ENCODE measurements around the gene ZGRF1. TPM values are rescaled to one million over a fixed set of nuclear protein-coding genes. Genes with fewer than 3 reads are reported as not detected.
A peak's percentile ranks its signal among the peaks of the same experiment; 100 is the strongest.
"Not testable (repeated sequence)": the region's sequence is repeated elsewhere in the genome, so short reads cannot be mapped to it uniquely, and the experiment has no call there.

The ZGRF1 gene
- total RNA-seq, 1 donor from 2014 or later = 7.1 TPM

GRCh38 chr4:112642526-112642925 is 5.8 kb upstream of the ZGRF1 start:
- no peak for DNase-seq (ENCODE audit: low read depth)
- TF ChIP-seq CTCF (conservative IDR thresholded peaks at IDR 0.05; ENCODE audit: low read depth, low read length) = no peak
- no peak overlapping the region for H3K4me3 ChIP-seq (ENCODE audit: low read depth, low read length)

GRCh38 chr4:112637552-112637866 is 800 bp upstream of the ZGRF1 start:
- H3K4me3 ChIP-seq (ENCODE audit: low read depth, low read length) = peak overlapping the region; percentile 69
- no peak for DNase-seq (ENCODE audit: low read depth)
- TF ChIP-seq CTCF (conservative IDR thresholded peaks at IDR 0.05; ENCODE audit: low read depth, low read length) = no peak

- peak; percentile 60 for TF ChIP-seq CTCF (conservative IDR thresholded peaks at IDR 0.05; ENCODE audit: low read depth, low read length)
- no peak overlapping the region for H3K4me3 ChIP-seq (ENCODE audit: low read depth, low read length)
- no peak for DNase-seq (ENCODE audit: low read depth)
Measured at GRCh38 chr4:112633477-112634235, 3.1 kb downstream of the ZGRF1 start.

- no peak for DNase-seq (ENCODE audit: low read depth)
- H3K4me3 ChIP-seq (ENCODE audit: low read depth, low read length) = no peak overlapping the region
- TF ChIP-seq CTCF (conservative IDR thresholded peaks at IDR 0.05; ENCODE audit: low read depth, low read length) = no peak
Measured at GRCh38 chr4:112626228-112626627, 10.5 kb downstream of the ZGRF1 start.

- no peak overlapping the region for H3K4me3 ChIP-seq (ENCODE audit: low read depth, low read length)
- no peak for DNase-seq (ENCODE audit: low read depth)
Measured at GRCh38 chr4:112616984-112617383, 19.7 kb downstream of the ZGRF1 start.

GRCh38 chr4:112612814-112613213 is 23.9 kb downstream of the ZGRF1 start:
- H3K4me3 ChIP-seq (ENCODE audit: low read depth, low read length); DNase-seq (ENCODE audit: low read depth): not testable (repeated sequence)

More at GRCh38 chr4:112616984-112617383, 19.7 kb downstream of the ZGRF1 start:
- TF ChIP-seq CTCF (conservative IDR thresholded peaks at IDR 0.05; ENCODE audit: low read depth, low read length) = no peak

- TF ChIP-seq CTCF (conservative IDR thresholded peaks at IDR 0.05; ENCODE audit: low read depth, low read length) = peak; percentile 86
- no peak overlapping the region for H3K4me3 ChIP-seq (ENCODE audit: low read depth, low read length)
- no peak for DNase-seq (ENCODE audit: low read depth)
Measured at GRCh38 chr4:112604589-112604988, 32.1 kb downstream of the ZGRF1 start.

Measured in epithelial cell of proximal tubule (primary cell).